ENCODE measurements around the gene PDE4A. TPM values are rescaled to one million over a fixed set of nuclear protein-coding genes. Genes with fewer than 3 reads are reported as not detected.

Gene PDE4A
- total and polyA plus RNA-seq, 10 of the 15 experiments (the other 5 are each of a cell fraction or from before 2014, with no cell fraction given), result 0.24 to 13.3 (median 4.9) TPM

GRCh38 chr19:10419646-10420443 is 493 bp upstream of the PDE4A start (continued):
- TF ChIP-seq PRDM15 (CRISPR knock-in tag; IDR thresholded peaks at IDR 0.05) (no peak), NR2C1 (IDR thresholded peaks at IDR 0.05) (no peak), GABPA (IDR thresholded peaks at IDR 0.05; ENCODE audit: low read depth) (no peak), ZNF207 (IDR thresholded peaks at IDR 0.05; ENCODE audit: borderline replicate concordance) (no peak), RCOR1 (conservative IDR thresholded peaks at IDR 0.05; ENCODE audit: low read depth, low read length) (no peak), PAX5 (IDR thresholded peaks at IDR 0.05; ENCODE audit: borderline replicate concordance, low read depth, low read length) (peak; percentile 38; the same call in 1 of the 2 replicates), YBX1 (IDR thresholded peaks at IDR 0.05) (no peak), PML (IDR thresholded peaks at IDR 0.05; ENCODE audit: low read length) (no peak), IRF5 (IDR thresholded peaks at IDR 0.05; ENCODE audit: borderline replicate concordance) (peak; percentile 62; the same call in 1 of the 2 replicates), FOS (IDR thresholded peaks at IDR 0.05; ENCODE audit: borderline replicate concordance, extremely low read depth, insufficient read length) (no peak), HCFC1 (IDR thresholded peaks at IDR 0.05; ENCODE audit: low read length) (no peak), CBFB (IDR thresholded peaks at IDR 0.05; ENCODE audit: low read depth) (peak; percentile 32; the same call in 1 of the 2 replicates), CEBPB (IDR thresholded peaks at IDR 0.05; ENCODE audit: borderline replicate concordance in 1 of 2, low read depth in 2 of 2, low read length in 2 of 2) (no peak), NFXL1 (IDR thresholded peaks at IDR 0.05; ENCODE audit: borderline replicate concordance) (no peak), USF2 (IDR thresholded peaks at IDR 0.05; ENCODE audit: borderline replicate concordance, low read depth, low read length) (no peak), CHD2 (IDR thresholded peaks at IDR 0.05; ENCODE audit: borderline replicate concordance, low read depth, low read length) (0 out of 2 replicates have a peak, but pooled peaks have one; percentile 10), SMAD5 (IDR thresholded peaks at IDR 0.05; ENCODE audit: low read depth) (no peak), KLF5 (IDR thresholded peaks at IDR 0.05; ENCODE audit: partially characterized antibody) (no peak)
- TF ChIP-seq, protein P1, sequence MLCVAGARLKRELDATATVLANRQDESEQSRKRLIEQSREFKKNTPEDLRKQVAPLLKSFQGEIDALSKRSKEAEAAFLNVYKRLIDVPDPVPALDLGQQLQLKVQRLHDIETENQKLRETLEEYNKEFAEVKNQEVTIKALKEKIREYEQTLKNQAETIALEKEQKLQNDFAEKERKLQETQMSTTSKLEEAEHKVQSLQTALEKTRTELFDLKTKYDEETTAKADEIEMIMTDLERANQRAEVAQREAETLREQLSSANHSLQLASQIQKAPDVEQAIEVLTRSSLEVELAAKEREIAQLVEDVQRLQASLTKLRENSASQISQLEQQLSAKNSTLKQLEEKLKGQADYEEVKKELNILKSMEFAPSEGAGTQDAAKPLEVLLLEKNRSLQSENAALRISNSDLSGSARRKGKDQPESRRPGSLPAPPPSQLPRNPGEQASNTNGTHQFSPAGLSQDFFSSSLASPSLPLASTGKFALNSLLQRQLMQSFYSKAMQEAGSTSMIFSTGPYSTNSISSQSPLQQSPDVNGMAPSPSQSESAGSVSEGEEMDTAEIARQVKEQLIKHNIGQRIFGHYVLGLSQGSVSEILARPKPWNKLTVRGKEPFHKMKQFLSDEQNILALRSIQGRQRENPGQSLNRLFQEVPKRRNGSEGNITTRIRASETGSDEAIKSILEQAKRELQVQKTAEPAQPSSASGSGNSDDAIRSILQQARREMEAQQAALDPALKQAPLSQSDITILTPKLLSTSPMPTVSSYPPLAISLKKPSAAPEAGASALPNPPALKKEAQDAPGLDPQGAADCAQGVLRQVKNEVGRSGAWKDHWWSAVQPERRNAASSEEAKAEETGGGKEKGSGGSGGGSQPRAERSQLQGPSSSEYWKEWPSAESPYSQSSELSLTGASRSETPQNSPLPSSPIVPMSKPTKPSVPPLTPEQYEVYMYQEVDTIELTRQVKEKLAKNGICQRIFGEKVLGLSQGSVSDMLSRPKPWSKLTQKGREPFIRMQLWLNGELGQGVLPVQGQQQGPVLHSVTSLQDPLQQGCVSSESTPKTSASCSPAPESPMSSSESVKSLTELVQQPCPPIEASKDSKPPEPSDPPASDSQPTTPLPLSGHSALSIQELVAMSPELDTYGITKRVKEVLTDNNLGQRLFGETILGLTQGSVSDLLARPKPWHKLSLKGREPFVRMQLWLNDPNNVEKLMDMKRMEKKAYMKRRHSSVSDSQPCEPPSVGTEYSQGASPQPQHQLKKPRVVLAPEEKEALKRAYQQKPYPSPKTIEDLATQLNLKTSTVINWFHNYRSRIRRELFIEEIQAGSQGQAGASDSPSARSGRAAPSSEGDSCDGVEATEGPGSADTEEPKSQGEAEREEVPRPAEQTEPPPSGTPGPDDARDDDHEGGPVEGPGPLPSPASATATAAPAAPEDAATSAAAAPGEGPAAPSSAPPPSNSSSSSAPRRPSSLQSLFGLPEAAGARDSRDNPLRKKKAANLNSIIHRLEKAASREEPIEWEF (IDR thresholded peaks at IDR 0.05; ENCODE audit: insufficient replicate concordance, low read depth, low read length), result no peak

All from GM12878 (cell line).